DOHH2 (cell line): ENCODE measurements around the gene IGF2BP3.

Experiments
- H3F3A ChIP-seq: fragments of 200-600 bp; sonication (generic), shearing (Covaris generic); 2 replicates; pipeline ENCODE4 v1.6.0; 2016; ENCODE audit warnings: antibody characterized with exemption, mild to moderate bottlenecking; ENCODE audit not compliant: control insufficient read depth, insufficient read depth
- H3K27ac ChIP-seq: fragments of 200-600 bp; sonication (generic); 2 replicates; pipeline ENCODE4 v1.5.1; 2014; ENCODE audit warnings: low read depth, mild to moderate bottlenecking, low read length, moderate library complexity
- H3K27me3 ChIP-seq: fragments of 200-600 bp; sonication (generic); 2 replicates; pipeline ENCODE4 v1.6.1; 2014; ENCODE audit warnings: mild to moderate bottlenecking, low read length, mixed read lengths; ENCODE audit not compliant: control insufficient read depth
- H3K36me3 ChIP-seq: fragments of 200-600 bp; sonication (generic); 2 replicates; pipeline ENCODE4 v1.6.1; 2014; ENCODE audit warnings: mild to moderate bottlenecking, low read length, moderate library complexity, mixed read lengths; ENCODE audit not compliant: control insufficient read depth
- H3K4me1 ChIP-seq: fragments of 200-600 bp; sonication (generic); 2 replicates; pipeline ENCODE4 v1.6.1; 2014; ENCODE audit warnings: mild to moderate bottlenecking, low read length, mixed read lengths; ENCODE audit not compliant: control insufficient read depth
- H3K4me2 ChIP-seq: fragments of 200-600 bp; sonication (generic); 2 replicates; pipeline ENCODE4 v1.6.0; 2014; ENCODE audit warnings: mild to moderate bottlenecking, low read length, moderate library complexity
- H3K4me3 ChIP-seq: fragments of 200-600 bp; sonication (generic); 2 replicates; pipeline ENCODE4 v1.5.1; 2014; ENCODE audit warnings: mild to moderate bottlenecking, low read length, mixed read lengths
- H3K79me2 ChIP-seq: fragments of 200-600 bp; sonication (generic); 2 replicates; pipeline ENCODE4 v1.6.1; 2014; ENCODE audit warnings: mild to moderate bottlenecking, low read length, mixed read lengths; ENCODE audit not compliant: control insufficient read depth
- H3K9me2 ChIP-seq: fragments of 200-600 bp; sonication (generic); replicated peaks from 2 replicates; pipeline ENCODE4 v1.6.1; 2014; ENCODE audit warnings: mild to moderate bottlenecking, low read length, mixed read lengths; ENCODE audit not compliant: control insufficient read depth
- H3K9me3 ChIP-seq: fragments of 200-600 bp; sonication (generic); 2 replicates; pipeline ENCODE4 v1.6.1; 2014; ENCODE audit warnings: antibody characterized with exemption, low read length, mixed read lengths; ENCODE audit not compliant: control insufficient read depth, insufficient read depth
- H4K20me1 ChIP-seq: fragments of 200-600 bp; sonication (generic); 2 replicates; pipeline ENCODE4 v1.6.0; 2014; ENCODE audit warnings: low read depth, mild to moderate bottlenecking, antibody characterized with exemption, low read length, moderate library complexity; ENCODE audit not compliant: control insufficient read depth, insufficient read depth
- EZH2phosphoT487 ChIP-seq: fragments of 200-600 bp; sonication (generic); IDR thresholded peaks from 2 replicates; pipeline ENCODE4 v1.6.1; 2017; ENCODE audit warnings: borderline replicate concordance, mild to moderate bottlenecking, antibody characterized with exemption, low read length, moderate library complexity, mixed read lengths
- TF ChIP-seq, protein P1 (sequence below): fragments of 200-600 bp; sonication (generic); IDR thresholded peaks from one replicate; pipeline ENCODE4 v1.5.1; 2014; ENCODE audit warnings: antibody characterized with exemption, mild to moderate bottlenecking, low read depth, low read length; ENCODE audit not compliant: poor library complexity, severe bottlenecking

Gene IGF2BP3

GRCh38 chr7:23454881-23455526, 15.3 kb downstream of the IGF2BP3 start:
- no peak overlapping the region for H3K27ac ChIP-seq
- H4K20me1 ChIP-seq, result peaks cover 62% of the 10 kb centered on the region
- H3K4me1 ChIP-seq, result peaks cover 12% of the 10 kb centered on the region
- H3K9me3 ChIP-seq, result no peaks in the 10 kb centered on the region
- H3K4me3 ChIP-seq, result no peak overlapping the region
- no peak overlapping the region for H3K4me2 ChIP-seq
- no peaks in the 10 kb centered on the region for H3K9me2 ChIP-seq
- TF ChIP-seq, protein P1, sequence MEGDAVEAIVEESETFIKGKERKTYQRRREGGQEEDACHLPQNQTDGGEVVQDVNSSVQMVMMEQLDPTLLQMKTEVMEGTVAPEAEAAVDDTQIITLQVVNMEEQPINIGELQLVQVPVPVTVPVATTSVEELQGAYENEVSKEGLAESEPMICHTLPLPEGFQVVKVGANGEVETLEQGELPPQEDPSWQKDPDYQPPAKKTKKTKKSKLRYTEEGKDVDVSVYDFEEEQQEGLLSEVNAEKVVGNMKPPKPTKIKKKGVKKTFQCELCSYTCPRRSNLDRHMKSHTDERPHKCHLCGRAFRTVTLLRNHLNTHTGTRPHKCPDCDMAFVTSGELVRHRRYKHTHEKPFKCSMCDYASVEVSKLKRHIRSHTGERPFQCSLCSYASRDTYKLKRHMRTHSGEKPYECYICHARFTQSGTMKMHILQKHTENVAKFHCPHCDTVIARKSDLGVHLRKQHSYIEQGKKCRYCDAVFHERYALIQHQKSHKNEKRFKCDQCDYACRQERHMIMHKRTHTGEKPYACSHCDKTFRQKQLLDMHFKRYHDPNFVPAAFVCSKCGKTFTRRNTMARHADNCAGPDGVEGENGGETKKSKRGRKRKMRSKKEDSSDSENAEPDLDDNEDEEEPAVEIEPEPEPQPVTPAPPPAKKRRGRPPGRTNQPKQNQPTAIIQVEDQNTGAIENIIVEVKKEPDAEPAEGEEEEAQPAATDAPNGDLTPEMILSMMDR, result no peak
- no peak for TF ChIP-seq EZH2phosphoT487
- H3K27me3 ChIP-seq, result no peaks in the 10 kb centered on the region
- peaks cover 81% of the 10 kb centered on the region for H3K36me3 ChIP-seq
- no peaks in the 10 kb centered on the region for H3F3A ChIP-seq
- H3K79me2 ChIP-seq, result peaks cover 100% of the 10 kb centered on the region

- H3K4me2 ChIP-seq, result no peak overlapping the region
- peaks cover 3% of the 10 kb centered on the region; the same call in 1 of the 2 replicates for H3F3A ChIP-seq
- H3K36me3 ChIP-seq, result peaks cover 80% of the 10 kb centered on the region
- peaks cover 100% of the 10 kb centered on the region for H3K79me2 ChIP-seq
- no peak overlapping the region for H3K4me3 ChIP-seq
- peaks cover 51% of the 10 kb centered on the region for H4K20me1 ChIP-seq
- no peaks in the 10 kb centered on the region for H3K9me3 ChIP-seq
- no peaks in the 10 kb centered on the region for H3K27me3 ChIP-seq
- H3K4me1 ChIP-seq, result peaks cover 12% of the 10 kb centered on the region
- no peak overlapping the region for H3K27ac ChIP-seq
- no peaks in the 10 kb centered on the region for H3K9me2 ChIP-seq
- TF ChIP-seq, protein P1, result no peak
- no peak for TF ChIP-seq EZH2phosphoT487
Observed at GRCh38 chr7:23450518-23450917, 19.8 kb downstream of the IGF2BP3 start.

DNA sequence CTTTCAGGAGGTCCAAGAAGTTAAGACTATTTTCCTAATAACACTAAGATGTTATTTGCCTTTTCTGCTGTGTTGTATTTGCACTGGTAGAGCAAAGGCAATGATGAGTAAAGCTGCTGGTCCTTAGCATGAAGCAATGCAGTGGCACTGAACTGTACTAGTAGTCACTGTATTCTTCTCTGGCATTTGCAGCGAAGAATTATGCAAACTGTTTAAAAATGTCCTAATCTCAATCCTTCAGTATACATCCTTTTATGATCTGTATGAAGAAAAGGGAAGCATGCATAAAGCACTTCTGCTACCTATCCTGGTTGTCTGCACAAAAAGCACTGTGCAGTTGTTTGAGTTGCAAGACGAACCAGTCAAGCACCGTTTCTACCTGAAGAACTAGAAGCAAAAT, 20.4 kb downstream of the IGF2BP3 start:
- no peak overlapping the region for H3K4me3 ChIP-seq
- no peaks in the 10 kb centered on the region for H3K9me3 ChIP-seq
- TF ChIP-seq, protein P1, result no peak
- TF ChIP-seq EZH2phosphoT487, result no peak
- peaks cover 4% of the 10 kb centered on the region; the same call in 1 of the 2 replicates for H3F3A ChIP-seq
- no peak overlapping the region for H3K4me2 ChIP-seq
- peaks cover 100% of the 10 kb centered on the region for H3K79me2 ChIP-seq
- no peaks in the 10 kb centered on the region for H3K9me2 ChIP-seq
- no peak overlapping the region for H3K27ac ChIP-seq
- no peaks in the 10 kb centered on the region for H3K27me3 ChIP-seq
- H3K4me1 ChIP-seq, result peaks cover 14% of the 10 kb centered on the region
- H4K20me1 ChIP-seq, result peaks cover 50% of the 10 kb centered on the region
- peaks cover 80% of the 10 kb centered on the region for H3K36me3 ChIP-seq
